BLaER1 (cell line): ENCODE measurements around the gene SIRPB2.
A peak's percentile ranks its signal among the peaks of the same experiment; 100 is the strongest.

Source experiments
- H3K27ac ChIP-seq: shearing (Covaris generic); formaldehyde crosslinking; 2 replicates; pipeline ENCODE4 v1.8.1; 2022
- H3K27me3 ChIP-seq: shearing (Covaris generic); formaldehyde crosslinking; 2 replicates; pipeline ENCODE4 v1.8.1; 2022
- H3K36me3 ChIP-seq: shearing (Covaris generic); formaldehyde crosslinking; 2 replicates; pipeline ENCODE4 v1.8.1; 2022
- H3K4me1 ChIP-seq: shearing (Covaris generic); formaldehyde crosslinking; 2 replicates; pipeline ENCODE4 v1.8.1; 2022
- H3K4me2 ChIP-seq: shearing (Covaris generic); formaldehyde crosslinking; 2 replicates; pipeline ENCODE4 v1.8.1; 2022
- H3K4me3 ChIP-seq: shearing (Covaris generic); formaldehyde crosslinking; 2 replicates; pipeline ENCODE4 v1.8.1; 2022
- H3K9ac ChIP-seq: shearing (Covaris generic); formaldehyde crosslinking; 2 replicates; pipeline ENCODE4 v1.8.1; 2022
- H3K9me3 ChIP-seq: shearing (Covaris generic); formaldehyde crosslinking; 2 replicates; pipeline ENCODE4 v1.8.1; 2022
- H4K20me1 ChIP-seq: shearing (Covaris generic); formaldehyde crosslinking; 2 replicates; pipeline ENCODE4 v1.8.1; 2022
- Cebpa-rat ChIP-seq: shearing (Covaris generic); IDR thresholded peaks from 2 replicates; pipeline ENCODE4 v1.8.1; 2022

Gene SIRPB2

GRCh38 chr20:1473246-1474220 lies 17.7 kb downstream of the SIRPB2 start:
- H3K9ac ChIP-seq, result no peak overlapping the region
- no peak overlapping the region for H3K27ac ChIP-seq
- H3K4me3 ChIP-seq, result no peak overlapping the region
- no peaks in the 10 kb centered on the region for H3K9me3 ChIP-seq
- no peaks in the 10 kb centered on the region for H3K36me3 ChIP-seq
- TF ChIP-seq Cebpa-rat, result no peak
- H4K20me1 ChIP-seq, result no peaks in the 10 kb centered on the region
- no peaks in the 10 kb centered on the region for H3K27me3 ChIP-seq
- H3K4me2 ChIP-seq, result no peak overlapping the region
- no peaks in the 10 kb centered on the region for H3K4me1 ChIP-seq

DNA sequence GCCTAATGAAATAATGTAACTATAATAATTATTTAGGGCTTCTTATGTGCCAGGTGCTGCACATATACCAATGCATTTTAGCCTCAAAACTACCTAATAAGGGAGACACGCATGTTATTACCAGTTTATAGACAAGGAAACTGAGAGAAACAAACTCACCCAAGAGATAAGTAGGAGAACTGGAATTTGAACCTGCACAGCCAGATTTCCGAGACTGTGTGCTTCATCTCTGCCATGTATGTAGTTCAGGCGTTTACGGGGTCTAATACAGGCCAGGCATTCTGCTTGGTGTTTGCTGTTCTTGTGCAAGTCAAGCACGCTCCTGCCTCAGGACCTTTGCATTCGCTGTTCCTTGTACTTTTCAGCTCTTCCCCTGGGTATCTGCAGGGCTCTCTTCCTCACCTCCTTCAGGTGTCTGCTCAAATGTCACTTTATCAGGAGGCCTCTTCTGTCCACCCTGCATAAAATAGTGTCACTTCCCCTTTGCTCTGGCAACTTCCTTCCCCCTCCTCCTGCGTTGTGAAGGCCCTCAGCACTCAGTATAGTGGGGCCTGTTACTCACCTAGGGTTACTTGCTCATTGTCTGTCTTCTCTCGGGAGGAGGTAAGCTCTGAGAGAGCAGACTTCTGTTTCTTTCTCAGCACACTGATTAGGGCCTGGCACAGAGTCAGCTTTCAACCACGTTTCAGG lies 18.5 kb downstream of the SIRPB2 start:
- H3K4me1 ChIP-seq, result peaks cover 6% of the 10 kb centered on the region
- no peaks in the 10 kb centered on the region for H3K36me3 ChIP-seq
- TF ChIP-seq Cebpa-rat, result no peak
- H3K27me3 ChIP-seq, result peaks cover 2% of the 10 kb centered on the region; the same call in 1 of the 2 replicates
- no peaks in the 10 kb centered on the region for H4K20me1 ChIP-seq
- no peak overlapping the region for H3K4me2 ChIP-seq
- no peak overlapping the region for H3K27ac ChIP-seq
- H3K4me3 ChIP-seq, result no peak overlapping the region
- H3K9me3 ChIP-seq, result no peaks in the 10 kb centered on the region
- H3K9ac ChIP-seq, result no peak overlapping the region

DNA sequence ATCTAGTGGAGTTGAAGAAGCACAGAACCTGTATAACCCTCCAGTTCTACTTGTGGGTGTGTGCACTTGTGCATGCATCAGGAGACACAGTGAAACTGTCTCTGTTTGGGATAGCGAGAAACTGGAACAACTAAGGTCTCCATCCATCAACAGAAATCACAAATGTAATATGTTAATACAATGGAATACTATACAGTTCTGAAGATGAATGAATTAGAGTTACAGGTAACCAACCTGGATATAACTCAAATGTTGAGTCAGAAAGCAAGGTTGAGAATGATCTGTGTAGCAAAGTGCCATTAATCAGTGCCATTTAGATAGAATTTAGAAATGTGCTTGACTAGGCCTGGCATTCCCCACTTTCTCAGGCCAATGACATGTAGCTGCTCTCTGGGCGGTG lies 20.0 kb downstream of the SIRPB2 start:
- H3K4me3 ChIP-seq, result no peak overlapping the region
- no peak for TF ChIP-seq Cebpa-rat
- H3K27me3 ChIP-seq, result peaks cover 7% of the 10 kb centered on the region
- no peaks in the 10 kb centered on the region for H3K36me3 ChIP-seq
- H3K27ac ChIP-seq, result no peak overlapping the region
- no peak overlapping the region for H3K9ac ChIP-seq
- H3K4me2 ChIP-seq, result no peak overlapping the region
- H3K4me1 ChIP-seq, result peaks cover 14% of the 10 kb centered on the region
- H3K9me3 ChIP-seq, result no peaks in the 10 kb centered on the region
- peaks cover 2% of the 10 kb centered on the region for H4K20me1 ChIP-seq

GRCh38 chr20:1469925-1470571 lies 21.2 kb downstream of the SIRPB2 start:
- no peak overlapping the region for H3K4me3 ChIP-seq
- H3K4me1 ChIP-seq, result peaks cover 24% of the 10 kb centered on the region
- no peak overlapping the region for H3K4me2 ChIP-seq
- no peak overlapping the region for H3K9ac ChIP-seq
- H3K27ac ChIP-seq, result no peak overlapping the region
- H3K27me3 ChIP-seq, result peaks cover 7% of the 10 kb centered on the region
- no peak for TF ChIP-seq Cebpa-rat
- peaks cover 14% of the 10 kb centered on the region for H4K20me1 ChIP-seq
- H3K9me3 ChIP-seq, result no peaks in the 10 kb centered on the region
- H3K36me3 ChIP-seq, result 0 out of 2 replicates have a peak, but pooled peaks cover 2% of the 10 kb centered on the region

GRCh38 chr20:1469306-1469905 lies 21.8 kb downstream of the SIRPB2 start:
- Histone ChIP-seq H3K4me3 (no peak overlapping the region), H3K4me2 (no peak overlapping the region), H3K27me3 (peaks cover 7% of the 10 kb centered on the region), H3K4me1 (peaks cover 31% of the 10 kb centered on the region), H3K27ac (no peak overlapping the region), H4K20me1 (peaks cover 21% of the 10 kb centered on the region), H3K9ac (no peak overlapping the region), H3K36me3 (peaks cover 8% of the 10 kb centered on the region), H3K9me3 (no peaks in the 10 kb centered on the region)
- no peak for TF ChIP-seq Cebpa-rat

GRCh38 chr20:1468117-1468624 lies 23.0 kb downstream of the SIRPB2 start:
- peaks cover 21% of the 10 kb centered on the region for H3K36me3 ChIP-seq
- H3K4me1 ChIP-seq, result peaks cover 40% of the 10 kb centered on the region
- no peak overlapping the region for H3K27ac ChIP-seq
- no peak for TF ChIP-seq Cebpa-rat
- peak overlapping the region; percentile 91 for H3K4me2 ChIP-seq
- H3K4me3 ChIP-seq, result no peak overlapping the region
- no peaks in the 10 kb centered on the region for H3K9me3 ChIP-seq
- H3K9ac ChIP-seq, result no peak overlapping the region
- peaks cover 33% of the 10 kb centered on the region for H4K20me1 ChIP-seq
- peaks cover 7% of the 10 kb centered on the region for H3K27me3 ChIP-seq

DNA sequence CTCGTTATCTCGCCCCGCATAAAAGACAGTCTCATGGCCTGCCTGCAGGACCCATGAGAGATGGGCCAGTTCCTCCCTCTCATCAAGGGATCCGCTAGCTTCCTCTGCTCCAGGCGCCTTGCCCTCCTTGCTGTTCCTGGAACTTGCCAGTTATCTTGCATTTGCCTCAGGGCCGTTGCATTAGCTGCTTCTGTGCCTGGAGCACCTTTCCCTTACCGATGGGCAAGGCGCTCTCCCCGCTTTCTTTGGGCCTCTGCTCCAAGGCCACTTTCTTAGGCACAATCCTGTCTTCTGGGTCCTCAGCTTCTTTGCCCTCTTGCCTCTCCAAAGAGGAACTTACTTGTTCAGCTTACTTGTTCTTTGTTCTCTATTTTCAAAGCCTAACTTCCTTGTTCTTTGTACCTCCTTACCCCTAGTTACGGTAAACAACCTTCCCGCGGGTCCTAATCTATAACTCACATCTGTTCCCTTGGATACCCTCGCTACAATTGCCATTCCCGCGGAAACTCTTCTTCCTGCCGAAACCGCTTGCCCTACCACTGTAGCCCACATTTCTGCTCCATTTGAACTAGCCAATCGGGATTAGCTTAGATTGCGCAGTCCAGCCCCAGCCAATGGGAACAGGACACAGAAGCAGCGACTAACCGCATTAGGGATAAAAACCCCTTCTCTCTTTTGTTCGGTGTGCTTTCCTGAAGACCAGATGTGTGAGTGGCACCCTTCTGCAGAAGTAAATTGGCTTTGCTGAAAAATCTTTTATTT lies 23.7 kb downstream of the SIRPB2 start:
- Histone ChIP-seq H3K4me2 (peak overlapping the region; percentile 91), H3K9ac (peak overlapping the region; percentile 53), H3K36me3 (peaks cover 27% of the 10 kb centered on the region), H3K4me3 (peak overlapping the region; percentile 99), H3K27me3 (peaks cover 7% of the 10 kb centered on the region), H3K4me1 (peaks cover 40% of the 10 kb centered on the region), H4K20me1 (peaks cover 39% of the 10 kb centered on the region), H3K27ac (peak overlapping the region; percentile 64), H3K9me3 (no peaks in the 10 kb centered on the region)
- TF ChIP-seq Cebpa-rat, result no peak

DNA sequence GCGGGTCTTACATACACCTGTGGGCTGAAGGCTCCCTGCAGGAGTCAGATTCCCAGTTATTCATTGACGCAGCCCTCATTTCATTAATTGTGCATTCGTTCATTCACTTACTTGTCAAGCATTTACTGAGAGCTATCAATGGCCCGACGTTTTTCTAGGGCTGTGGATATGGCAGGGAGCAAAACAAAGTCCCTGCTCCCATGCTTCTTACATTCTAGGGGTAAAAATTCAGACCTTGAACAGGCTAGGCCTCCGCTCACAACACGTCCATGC lies 24.2 kb downstream of the SIRPB2 start:
- Histone ChIP-seq H3K9me3 (no peaks in the 10 kb centered on the region), H3K27ac (peak overlapping the region; percentile 64), H3K27me3 (peaks cover 7% of the 10 kb centered on the region), H4K20me1 (peaks cover 45% of the 10 kb centered on the region), H3K4me1 (peaks cover 40% of the 10 kb centered on the region), H3K9ac (peak overlapping the region; percentile 53), H3K4me3 (peak overlapping the region; percentile 99), H3K36me3 (peaks cover 31% of the 10 kb centered on the region), H3K4me2 (peak overlapping the region; percentile 91)
- TF ChIP-seq Cebpa-rat, result no peak
